ENCODE measurements around the gene NEUROD4.

DNA sequence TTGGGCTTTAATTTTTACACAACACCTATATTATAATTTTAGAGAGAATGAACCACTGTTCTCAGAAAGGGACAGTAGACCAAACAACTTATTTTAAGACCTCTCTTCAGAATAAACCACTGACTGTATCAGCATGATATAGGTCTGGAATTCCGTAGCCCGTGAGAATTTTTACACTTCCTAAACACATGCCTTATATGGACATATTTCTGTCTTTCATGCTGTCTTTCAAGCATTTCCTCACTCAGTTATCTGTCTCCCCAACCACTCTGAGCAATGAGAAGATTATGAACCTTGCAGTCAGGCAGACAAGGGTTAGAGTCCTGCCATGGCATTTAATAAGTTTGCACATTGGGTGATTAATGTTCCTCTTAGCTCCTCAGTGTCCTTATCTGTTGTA is 17.4 kb upstream of the NEUROD4 start:
- TF ChIP-seq, protein P1, sequence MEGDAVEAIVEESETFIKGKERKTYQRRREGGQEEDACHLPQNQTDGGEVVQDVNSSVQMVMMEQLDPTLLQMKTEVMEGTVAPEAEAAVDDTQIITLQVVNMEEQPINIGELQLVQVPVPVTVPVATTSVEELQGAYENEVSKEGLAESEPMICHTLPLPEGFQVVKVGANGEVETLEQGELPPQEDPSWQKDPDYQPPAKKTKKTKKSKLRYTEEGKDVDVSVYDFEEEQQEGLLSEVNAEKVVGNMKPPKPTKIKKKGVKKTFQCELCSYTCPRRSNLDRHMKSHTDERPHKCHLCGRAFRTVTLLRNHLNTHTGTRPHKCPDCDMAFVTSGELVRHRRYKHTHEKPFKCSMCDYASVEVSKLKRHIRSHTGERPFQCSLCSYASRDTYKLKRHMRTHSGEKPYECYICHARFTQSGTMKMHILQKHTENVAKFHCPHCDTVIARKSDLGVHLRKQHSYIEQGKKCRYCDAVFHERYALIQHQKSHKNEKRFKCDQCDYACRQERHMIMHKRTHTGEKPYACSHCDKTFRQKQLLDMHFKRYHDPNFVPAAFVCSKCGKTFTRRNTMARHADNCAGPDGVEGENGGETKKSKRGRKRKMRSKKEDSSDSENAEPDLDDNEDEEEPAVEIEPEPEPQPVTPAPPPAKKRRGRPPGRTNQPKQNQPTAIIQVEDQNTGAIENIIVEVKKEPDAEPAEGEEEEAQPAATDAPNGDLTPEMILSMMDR (conservative IDR thresholded peaks at IDR 0.05; ENCODE audit: low read depth, low read length) = no peak
- no peak for TF ChIP-seq EZH2 (IDR thresholded peaks at IDR 0.05; ENCODE audit: borderline replicate concordance, low read depth, low read length, poor library complexity, severe bottlenecking)

Data from A673 (cell line).